ENCODE data around the gene GLT6D1.

- TF ChIP-seq CTCF (IDR thresholded peaks at IDR 0.05; ENCODE audit: low read length) = no peak
- no peak for TF ChIP-seq EZH2phosphoT487 (IDR thresholded peaks at IDR 0.05; ENCODE audit: low read length)
These were observed 39.0 kb downstream of the GLT6D1 start for GRCh38 chr9:135600296-135600817.

All from MM.1S (cell line).